DND-41 (cell line): Measurements from ENCODE around the gene STAU1.
"Not testable (repeated sequence)": the region's sequence is repeated elsewhere in the genome, so short reads cannot be mapped to it uniquely, and the experiment has no call there.

Experiments
- ATAC-seq: fragments of 200-7000 bp; cut with Tn5 transposase; 3 replicates; pipeline ENCODE4 v1.9.1; 2021; ENCODE audit warnings: low read depth; ENCODE audit not compliant: insufficient read depth
- DNase-seq: peaks from one replicate; pipeline ENCODE4 v3.0.0-alpha.2; 2020
- H2AFZ ChIP-seq: 2 replicates; pipeline ENCODE4 v1.6.0; 2012; ENCODE audit warnings: low read depth, low read length
- H3K27ac ChIP-seq: 2 replicates; pipeline ENCODE4 v1.5.1; 2012; ENCODE audit warnings: low read length, inconsistent platforms
- H3K27me3 ChIP-seq: fragments of 200-600 bp; sonication (generic); 2 replicates; pipeline ENCODE4 v1.6.0; 2012; ENCODE audit warnings: low read length, mild to moderate bottlenecking, inconsistent platforms; ENCODE audit not compliant: insufficient read depth, poor library complexity
- H3K36me3 ChIP-seq: 2 replicates; pipeline ENCODE4 v1.5.1; 2012; ENCODE audit warnings: low read length, inconsistent platforms; ENCODE audit not compliant: insufficient read depth
- H3K4me1 ChIP-seq: 2 replicates; pipeline ENCODE4 v1.5.1; 2012; ENCODE audit warnings: mild to moderate bottlenecking, low read length; ENCODE audit not compliant: insufficient read depth
- H3K4me2 ChIP-seq: 2 replicates; pipeline ENCODE4 v1.6.0; 2012; ENCODE audit warnings: mild to moderate bottlenecking, moderate library complexity, low read length, inconsistent platforms; ENCODE audit not compliant: insufficient read depth
- H3K4me3 ChIP-seq, 2 experiments: fragments of 200-600 bp in 1 of 2; shearing (Covaris generic) in 1 of 2; 2 replicates each; pipeline ENCODE4 v1.5.1; 2012 to 2016; ENCODE audit warnings: inconsistent platforms in 2 of 2, low read length in 2 of 2, mild to moderate bottlenecking in 2 of 2, low read depth in 1 of 2, moderate library complexity in 1 of 2
- H3K79me2 ChIP-seq: 2 replicates; pipeline ENCODE4 v1.6.0; 2012; ENCODE audit warnings: low read length, inconsistent platforms; ENCODE audit not compliant: insufficient read depth
- H3K9ac ChIP-seq: 2 replicates; pipeline ENCODE4 v1.6.0; 2012; ENCODE audit warnings: low read depth, mild to moderate bottlenecking, inconsistent platforms, low read length, moderate library complexity
- H3K9me3 ChIP-seq: 2 replicates; pipeline ENCODE4 v1.5.1; 2012; ENCODE audit warnings: low read length, moderate library complexity, mild to moderate bottlenecking, inconsistent platforms; ENCODE audit not compliant: insufficient read depth, severe bottlenecking
- H4K20me1 ChIP-seq: 2 replicates; pipeline ENCODE4 v1.6.0; 2012; ENCODE audit warnings: low read length; ENCODE audit not compliant: insufficient read depth
- EZH2 ChIP-seq: IDR thresholded peaks from 3 replicates; pipeline ENCODE4 v1.6.1; 2012; ENCODE audit warnings: borderline replicate concordance, low read depth, mild to moderate bottlenecking, moderate library complexity, low read length, inconsistent platforms; ENCODE audit not compliant: severe bottlenecking
- TF ChIP-seq, protein P1 (sequence below): IDR thresholded peaks from 2 replicates; pipeline ENCODE4 v1.5.1; 2012; ENCODE audit warnings: borderline replicate concordance, low read length, moderate library complexity, mild to moderate bottlenecking; ENCODE audit not compliant: poor library complexity, severe bottlenecking; ENCODE audit errors: extremely low read depth

STAU1 gene

GRCh38 chr20:49219924-49220831 is 32.0 kb upstream of the STAU1 start:
- DNase-seq, result no peak
- peak overlapping the region; percentile 91 to 92 for H3K4me3 ChIP-seq
- peak overlapping the region; percentile 99 for H2AFZ ChIP-seq
- H3K27ac ChIP-seq, result peak overlapping the region; percentile 90
- no peaks in the 10 kb centered on the region; the same call in 1 of the 2 replicates for H4K20me1 ChIP-seq
- ATAC-seq, result peak; percentile 15
- H3K9me3 ChIP-seq, result no peaks in the 10 kb centered on the region
- H3K4me2 ChIP-seq, result peak overlapping the region; percentile 89
- H3K36me3 ChIP-seq, result peaks cover 38% of the 10 kb centered on the region
- TF ChIP-seq, protein P1, sequence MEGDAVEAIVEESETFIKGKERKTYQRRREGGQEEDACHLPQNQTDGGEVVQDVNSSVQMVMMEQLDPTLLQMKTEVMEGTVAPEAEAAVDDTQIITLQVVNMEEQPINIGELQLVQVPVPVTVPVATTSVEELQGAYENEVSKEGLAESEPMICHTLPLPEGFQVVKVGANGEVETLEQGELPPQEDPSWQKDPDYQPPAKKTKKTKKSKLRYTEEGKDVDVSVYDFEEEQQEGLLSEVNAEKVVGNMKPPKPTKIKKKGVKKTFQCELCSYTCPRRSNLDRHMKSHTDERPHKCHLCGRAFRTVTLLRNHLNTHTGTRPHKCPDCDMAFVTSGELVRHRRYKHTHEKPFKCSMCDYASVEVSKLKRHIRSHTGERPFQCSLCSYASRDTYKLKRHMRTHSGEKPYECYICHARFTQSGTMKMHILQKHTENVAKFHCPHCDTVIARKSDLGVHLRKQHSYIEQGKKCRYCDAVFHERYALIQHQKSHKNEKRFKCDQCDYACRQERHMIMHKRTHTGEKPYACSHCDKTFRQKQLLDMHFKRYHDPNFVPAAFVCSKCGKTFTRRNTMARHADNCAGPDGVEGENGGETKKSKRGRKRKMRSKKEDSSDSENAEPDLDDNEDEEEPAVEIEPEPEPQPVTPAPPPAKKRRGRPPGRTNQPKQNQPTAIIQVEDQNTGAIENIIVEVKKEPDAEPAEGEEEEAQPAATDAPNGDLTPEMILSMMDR, result no peak
- no peaks in the 10 kb centered on the region for H3K27me3 ChIP-seq
- peaks cover 24% of the 10 kb centered on the region for H3K79me2 ChIP-seq
- peaks cover 36% of the 10 kb centered on the region for H3K4me1 ChIP-seq
- H3K9ac ChIP-seq, result peak overlapping the region; percentile 78

DNA sequence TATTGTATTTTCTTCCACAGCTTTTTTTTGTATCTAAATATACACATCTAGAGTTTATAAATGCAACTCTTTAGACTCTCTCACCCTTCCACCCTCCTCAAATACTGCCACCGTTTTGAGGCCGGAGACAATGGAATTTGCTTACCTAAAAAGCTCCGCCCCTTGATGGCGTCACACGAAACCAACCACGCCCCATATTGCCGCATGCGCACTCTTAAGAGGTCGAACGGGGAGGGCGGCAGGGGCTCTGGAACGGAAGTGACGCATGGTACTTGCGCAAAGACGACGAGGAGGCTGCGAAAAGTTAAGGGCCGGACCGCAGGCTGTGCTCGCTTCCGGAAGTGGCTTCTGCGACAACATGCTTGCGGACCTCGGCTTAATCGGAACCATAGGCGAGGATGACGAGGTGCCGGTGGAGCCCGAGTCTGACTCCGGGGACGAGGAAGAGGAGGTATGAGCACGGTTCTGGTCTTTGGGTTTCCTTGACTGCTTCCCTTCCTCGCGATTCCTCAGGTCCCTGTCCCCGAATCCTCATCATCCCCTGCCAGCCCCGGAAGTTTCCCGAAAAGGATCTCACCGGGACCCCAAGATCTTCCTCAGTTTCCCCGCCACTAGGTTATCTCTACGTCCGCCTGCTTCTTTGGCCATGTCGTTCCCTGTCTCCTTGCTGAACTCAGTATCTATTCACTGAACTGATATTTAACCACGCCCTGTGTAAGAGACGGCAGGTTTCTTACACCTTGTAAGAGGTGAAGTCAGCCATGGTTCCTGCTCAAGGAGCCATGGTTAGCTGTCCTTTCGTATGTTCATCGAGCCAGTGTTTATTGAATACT is 31.2 kb upstream of the STAU1 start, which contains the start of gene DDX27:
DDX27 (plus strand) TSS at position 326 of the 833 bp plus-strand sequence; CDS start at position 359, 33 bp downstream.
- H3K36me3 ChIP-seq, result peaks cover 29% of the 10 kb centered on the region
- peak within 1 kb of the TSS; percentile 89 for H3K4me2 ChIP-seq
- peaks cover 36% of the 10 kb centered on the region for H3K4me1 ChIP-seq
- H3K79me2 ChIP-seq, result peaks cover 24% of the 10 kb centered on the region
- H3K27me3 ChIP-seq, result no peaks in the 10 kb centered on the region
- peak within 1 kb of the TSS; percentile 99 for H2AFZ ChIP-seq
- peak within 1 kb of the TSS; percentile 78 for H3K9ac ChIP-seq
- ATAC-seq (peak; percentile 90), DNase-seq (peak; percentile 99)
- peak within 1 kb of the TSS; percentile 91 to 92 for H3K4me3 ChIP-seq
- TF ChIP-seq, protein P1, result no peak
- no peak for TF ChIP-seq EZH2
- H3K9me3 ChIP-seq, result no peaks in the 10 kb centered on the region
- no peaks in the 10 kb centered on the region for H4K20me1 ChIP-seq
- H3K27ac ChIP-seq, result peak within 1 kb of the TSS; percentile 90

DNA sequence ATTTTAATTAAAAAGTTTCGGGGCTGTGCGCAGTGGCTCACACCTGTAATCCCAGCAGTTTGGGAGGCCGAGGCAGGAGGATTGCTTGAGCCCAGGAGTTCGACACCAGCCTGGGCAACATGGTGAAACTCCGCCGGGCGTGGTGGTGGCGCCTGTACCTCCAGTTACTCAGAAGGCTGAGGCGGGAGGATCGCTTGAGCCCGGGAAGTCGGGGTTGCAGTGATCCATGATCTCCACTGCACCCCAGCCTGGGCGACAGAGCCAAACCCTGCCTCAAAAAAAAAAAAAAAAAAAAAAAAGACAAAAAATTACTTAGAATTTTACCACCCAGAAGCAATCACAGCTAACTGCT is 30.6 kb upstream of the STAU1 start:
- H3K4me1 ChIP-seq, result peaks cover 36% of the 10 kb centered on the region
- peak; percentile 38 for DNase-seq
- peaks cover 24% of the 10 kb centered on the region for H3K79me2 ChIP-seq
- peak overlapping the region; percentile 77 for H2AFZ ChIP-seq
- H3K27me3 ChIP-seq, H3K9me3 ChIP-seq, H4K20me1 ChIP-seq, ATAC-seq: not testable (repeated sequence)
- peaks cover 23% of the 10 kb centered on the region for H3K36me3 ChIP-seq
- H3K4me3 ChIP-seq, result peak overlapping the region in 1 of 2 experiments; percentile 91; a peak in 3 of 4 replicates
- peak overlapping the region; percentile 78 for H3K9ac ChIP-seq
- peak overlapping the region; percentile 89 for H3K4me2 ChIP-seq
- H3K27ac ChIP-seq, result peak overlapping the region; percentile 75
